Measurements from ENCODE around the gene AGT.

Gene AGT

GRCh38 chr1:230684998-230685397, 28.9 kb downstream of the AGT start:
- Histone ChIP-seq H3K36me3 (replicated peaks; ENCODE audit: insufficient read depth, low read length) (peaks cover 21% of the 10 kb centered on the region), H3K4me3 (ENCODE audit: low read length) (no peak overlapping the region), H3K4me2 (ENCODE audit: low read depth, low read length) (no peak overlapping the region), H3K27ac (ENCODE audit: low read length) (no peak overlapping the region), H3F3A (ENCODE audit: insufficient read depth, low read length) (no peaks in the 10 kb centered on the region), H3K9me3 (replicated peaks; ENCODE audit: insufficient read depth, low read length) (no peaks in the 10 kb centered on the region), H2AFZ (ENCODE audit: low read length) (no peak overlapping the region), H3K9ac (ENCODE audit: low read length) (no peak overlapping the region), H3K79me2 (ENCODE audit: low read length) (no peaks in the 10 kb centered on the region), H3K9me2 (replicated peaks; ENCODE audit: insufficient read depth, low read length) (no peaks in the 10 kb centered on the region), H3K4me1 (ENCODE audit: low read length) (no peaks in the 10 kb centered on the region), H4K20me1 (ENCODE audit: insufficient read depth, low read length) (no peaks in the 10 kb centered on the region), H3K27me3 (replicated peaks; ENCODE audit: insufficient read depth, low read length) (no peaks in the 10 kb centered on the region)
- TF ChIP-seq EZH2 (optimal IDR thresholded peaks at IDR 0.05; ENCODE audit: low read depth, low read length) (no peak), EZH2phosphoT487 (IDR thresholded peaks at IDR 0.05; ENCODE audit: low read length) (no peak), CTCF (IDR thresholded peaks at IDR 0.05; ENCODE audit: low read length) (no peak)
- no peak for DNase-seq

GRCh38 chr1:230684146-230684545, 29.8 kb downstream of the AGT start:
- no peaks in the 10 kb centered on the region for H4K20me1 ChIP-seq (ENCODE audit: insufficient read depth, low read length)
- H3K9me3 ChIP-seq (replicated peaks; ENCODE audit: insufficient read depth, low read length), result no peaks in the 10 kb centered on the region
- H3K4me3 ChIP-seq (ENCODE audit: low read length), result no peak overlapping the region
- H3K9ac ChIP-seq (ENCODE audit: low read length), result no peak overlapping the region
- no peak overlapping the region for H2AFZ ChIP-seq (ENCODE audit: low read length)
- DNase-seq, result no peak
- TF ChIP-seq CTCF (IDR thresholded peaks at IDR 0.05; ENCODE audit: low read length) (no peak), EZH2 (optimal IDR thresholded peaks at IDR 0.05; ENCODE audit: low read depth, low read length) (no peak), EZH2phosphoT487 (IDR thresholded peaks at IDR 0.05; ENCODE audit: low read length) (no peak)
- H3K9me2 ChIP-seq (replicated peaks; ENCODE audit: insufficient read depth, low read length), result no peaks in the 10 kb centered on the region
- peaks cover 21% of the 10 kb centered on the region for H3K36me3 ChIP-seq (replicated peaks; ENCODE audit: insufficient read depth, low read length)
- no peaks in the 10 kb centered on the region for H3F3A ChIP-seq (ENCODE audit: insufficient read depth, low read length)
- no peak overlapping the region for H3K4me2 ChIP-seq (ENCODE audit: low read depth, low read length)
- no peaks in the 10 kb centered on the region for H3K79me2 ChIP-seq (ENCODE audit: low read length)
- H3K4me1 ChIP-seq (ENCODE audit: low read length), result no peaks in the 10 kb centered on the region
- H3K27ac ChIP-seq (ENCODE audit: low read length), result no peak overlapping the region
- no peaks in the 10 kb centered on the region for H3K27me3 ChIP-seq (replicated peaks; ENCODE audit: insufficient read depth, low read length)

GRCh38 chr1:230682882-230683610, 30.9 kb downstream of the AGT start:
- Histone ChIP-seq H3F3A (ENCODE audit: insufficient read depth, low read length) (no peaks in the 10 kb centered on the region), H2AFZ (ENCODE audit: low read length) (no peak overlapping the region), H3K4me1 (ENCODE audit: low read length) (no peaks in the 10 kb centered on the region), H3K9ac (ENCODE audit: low read length) (no peak overlapping the region), H3K4me2 (ENCODE audit: low read depth, low read length) (no peak overlapping the region), H4K20me1 (ENCODE audit: insufficient read depth, low read length) (no peaks in the 10 kb centered on the region), H3K27me3 (replicated peaks; ENCODE audit: insufficient read depth, low read length) (no peaks in the 10 kb centered on the region), H3K9me2 (replicated peaks; ENCODE audit: insufficient read depth, low read length) (no peaks in the 10 kb centered on the region), H3K9me3 (replicated peaks; ENCODE audit: insufficient read depth, low read length) (no peaks in the 10 kb centered on the region), H3K36me3 (replicated peaks; ENCODE audit: insufficient read depth, low read length) (peaks cover 28% of the 10 kb centered on the region), H3K79me2 (ENCODE audit: low read length) (no peaks in the 10 kb centered on the region), H3K4me3 (ENCODE audit: low read length) (no peak overlapping the region), H3K27ac (ENCODE audit: low read length) (no peak overlapping the region)
- TF ChIP-seq EZH2phosphoT487 (IDR thresholded peaks at IDR 0.05; ENCODE audit: low read length), result no peak
- TF ChIP-seq EZH2 (optimal IDR thresholded peaks at IDR 0.05; ENCODE audit: low read depth, low read length), result no peak
- no peak for TF ChIP-seq CTCF (IDR thresholded peaks at IDR 0.05; ENCODE audit: low read length)
- DNase-seq, result no peak
